H7 (cell line): Measurements from ENCODE around the gene STARD3. TPM values are rescaled to one million over a fixed set of nuclear protein-coding genes. Genes with fewer than 3 reads are reported as not detected.

Experiments used
- DNase-seq: peaks from one replicate; pipeline ENCODE4 v3.0.0; 2012
- H3K27me3 ChIP-seq: 2 replicates; pipeline ENCODE4 v1.6.0; 2011; ENCODE audit warnings: mild to moderate bottlenecking, low read length; ENCODE audit not compliant: control insufficient read depth, insufficient read depth
- H3K36me3 ChIP-seq: replicated peaks from 2 replicates; pipeline ENCODE4 v1.5.1; 2011; ENCODE audit warnings: low read length; ENCODE audit not compliant: control insufficient read depth, insufficient read depth
- H3K4me3 ChIP-seq: 2 replicates; pipeline ENCODE4 v1.5.1; 2011; ENCODE audit warnings: low read depth, mild to moderate bottlenecking, control low read depth, low read length, moderate library complexity; ENCODE audit not compliant: insufficient read depth
- total RNA-seq: library from RNA; depleted of rRNA; stranded (reverse); fragments of >200 nt; shearing (Covaris generic); gene quantifications from 2 replicates; pipeline ENCODE4 v1.2.3, GENCODE V29; 2014

Gene STARD3
- total RNA-seq, 1 experiment from 2014 or later, result 55.6 TPM

- Histone ChIP-seq H3K4me3 (no peak overlapping the region), H3K27me3 (peaks cover 85% of the 10 kb centered on the region), H3K36me3 (no peaks in the 10 kb centered on the region)
- DNase-seq, result no peak
These were observed 27.4 kb upstream of the STARD3 start for GRCh38 chr17:39609416-39610025.

- H3K36me3 ChIP-seq, result no peaks in the 10 kb centered on the region
- no peak overlapping the region for H3K4me3 ChIP-seq
- peaks cover 82% of the 10 kb centered on the region for H3K27me3 ChIP-seq
- no peak for DNase-seq
These were observed 25.4 kb upstream of the STARD3 start for GRCh38 chr17:39611401-39612112.

GRCh38 chr17:39612291-39612894 lies 24.6 kb upstream of the STARD3 start:
- H3K4me3 ChIP-seq, result no peak overlapping the region
- no peak for DNase-seq
- no peaks in the 10 kb centered on the region for H3K36me3 ChIP-seq
- H3K27me3 ChIP-seq, result peaks cover 82% of the 10 kb centered on the region

- Histone ChIP-seq H3K4me3 (no peak overlapping the region), H3K27me3 (peaks cover 79% of the 10 kb centered on the region), H3K36me3 (no peaks in the 10 kb centered on the region)
- no peak for DNase-seq
These were observed 23.9 kb upstream of the STARD3 start for GRCh38 chr17:39612935-39613464.

- DNase-seq, result no peak
- Histone ChIP-seq H3K27me3 (peaks cover 79% of the 10 kb centered on the region), H3K4me3 (no peak overlapping the region), H3K36me3 (no peaks in the 10 kb centered on the region)
These were observed 22.3 kb upstream of the STARD3 start for GRCh38 chr17:39614545-39615157.

GRCh38 chr17:39615434-39615833 lies 21.5 kb upstream of the STARD3 start:
- H3K27me3 ChIP-seq, result peaks cover 77% of the 10 kb centered on the region
- H3K36me3 ChIP-seq, result no peaks in the 10 kb centered on the region
- no peak for DNase-seq
- no peak overlapping the region for H3K4me3 ChIP-seq

- DNase-seq, result no peak
- H3K4me3 ChIP-seq, result peak overlapping the region; percentile 39
- H3K36me3 ChIP-seq, result no peaks in the 10 kb centered on the region
- peaks cover 75% of the 10 kb centered on the region for H3K27me3 ChIP-seq
These were observed 19.9 kb upstream of the STARD3 start for GRCh38 chr17:39617100-39617445.

GRCh38 chr17:39617446-39618245 lies 19.3 kb upstream of the STARD3 start:
- H3K36me3 ChIP-seq, result no peaks in the 10 kb centered on the region

GRCh38 chr17:39618246-39618913 lies 18.6 kb upstream of the STARD3 start:
- peak; percentile 78 for DNase-seq
- Histone ChIP-seq H3K27me3 (peaks cover 69% of the 10 kb centered on the region), H3K36me3 (no peaks in the 10 kb centered on the region), H3K4me3 (peak overlapping the region; percentile 39)

More at GRCh38 chr17:39617446-39618245, 19.3 kb upstream of the STARD3 start:
- DNase-seq, result peak; percentile 90
- peaks cover 76% of the 10 kb centered on the region for H3K27me3 ChIP-seq
- H3K4me3 ChIP-seq, result peak overlapping the region; percentile 39

GRCh38 chr17:39618956-39619785 lies 17.8 kb upstream of the STARD3 start:
- H3K4me3 ChIP-seq, result no peak overlapping the region

GRCh38 chr17:39619786-39620101 lies 17.2 kb upstream of the STARD3 start:
- no peak for DNase-seq
- Histone ChIP-seq H3K27me3 (peaks cover 65% of the 10 kb centered on the region), H3K4me3 (no peak overlapping the region), H3K36me3 (no peaks in the 10 kb centered on the region)

More at GRCh38 chr17:39618956-39619785, 17.8 kb upstream of the STARD3 start:
- peaks cover 66% of the 10 kb centered on the region for H3K27me3 ChIP-seq
- H3K36me3 ChIP-seq, result no peaks in the 10 kb centered on the region
- peak; percentile 48 for DNase-seq

GRCh38 chr17:39621523-39622379 lies 15.2 kb upstream of the STARD3 start:
- peaks cover 67% of the 10 kb centered on the region for H3K27me3 ChIP-seq
- DNase-seq, result peak; percentile 95
- no peaks in the 10 kb centered on the region for H3K36me3 ChIP-seq
- H3K4me3 ChIP-seq, result no peak overlapping the region
